Tibial nerve (tissue), 4 donors: ENCODE measurements around the gene CAPRIN1.

Experiments
- EP300 ChIP-seq, 2 donors: sonication (generic); formaldehyde crosslinking; IDR thresholded peaks; one replicate each; pipeline ENCODE4 v1.6.1; 2017; ENCODE audit warnings: antibody characterized with exemption in 2 of 2, mild to moderate bottlenecking in 1 of 2
- POLR2A ChIP-seq, 2 donors: fragments of 450-650 bp; IDR thresholded peaks; one replicate each; pipeline ENCODE4 v1.6.1; 2017; ENCODE audit warnings: antibody characterized with exemption in 2 of 2, mild to moderate bottlenecking in 2 of 2, moderate library complexity in 2 of 2
- TF ChIP-seq, protein P1 (sequence below), 5 experiments: fragments of 200-600 bp in 3 of 5; fragments of 450-650 bp in 2 of 5; sonication (generic) in 3 of 5; IDR thresholded peaks; one replicate each; pipeline ENCODE4 v1.5.1; 2016 to 2019; ENCODE audit warnings: antibody characterized with exemption in 5 of 5, mild to moderate bottlenecking in 3 of 5, moderate library complexity in 2 of 5

GRCh38 chr11:34052036-34052607 is 591 bp downstream of the CAPRIN1 start:
- TF ChIP-seq POLR2A (IDR thresholded peaks at IDR 0.05), result peak in 1 of 2 donors; percentile 34
- TF ChIP-seq, protein P1, sequence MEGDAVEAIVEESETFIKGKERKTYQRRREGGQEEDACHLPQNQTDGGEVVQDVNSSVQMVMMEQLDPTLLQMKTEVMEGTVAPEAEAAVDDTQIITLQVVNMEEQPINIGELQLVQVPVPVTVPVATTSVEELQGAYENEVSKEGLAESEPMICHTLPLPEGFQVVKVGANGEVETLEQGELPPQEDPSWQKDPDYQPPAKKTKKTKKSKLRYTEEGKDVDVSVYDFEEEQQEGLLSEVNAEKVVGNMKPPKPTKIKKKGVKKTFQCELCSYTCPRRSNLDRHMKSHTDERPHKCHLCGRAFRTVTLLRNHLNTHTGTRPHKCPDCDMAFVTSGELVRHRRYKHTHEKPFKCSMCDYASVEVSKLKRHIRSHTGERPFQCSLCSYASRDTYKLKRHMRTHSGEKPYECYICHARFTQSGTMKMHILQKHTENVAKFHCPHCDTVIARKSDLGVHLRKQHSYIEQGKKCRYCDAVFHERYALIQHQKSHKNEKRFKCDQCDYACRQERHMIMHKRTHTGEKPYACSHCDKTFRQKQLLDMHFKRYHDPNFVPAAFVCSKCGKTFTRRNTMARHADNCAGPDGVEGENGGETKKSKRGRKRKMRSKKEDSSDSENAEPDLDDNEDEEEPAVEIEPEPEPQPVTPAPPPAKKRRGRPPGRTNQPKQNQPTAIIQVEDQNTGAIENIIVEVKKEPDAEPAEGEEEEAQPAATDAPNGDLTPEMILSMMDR (IDR thresholded peaks at IDR 0.05), result peak in 1 of 5 experiments; percentile 31
- peak in 1 of 2 donors; percentile 80 for TF ChIP-seq EP300 (IDR thresholded peaks at IDR 0.05)
